Left hindlimb (tissue), 1 donor: ENCODE data around the gene RAB3D.
"Not testable (repeated sequence)": the region's sequence is repeated elsewhere in the genome, so short reads cannot be mapped to it uniquely, and the experiment has no call there.

Source experiments
- DNase-seq: peaks from one replicate; pipeline ENCODE4 v3.0.0-alpha.2; 2018

RAB3D gene

DNA sequence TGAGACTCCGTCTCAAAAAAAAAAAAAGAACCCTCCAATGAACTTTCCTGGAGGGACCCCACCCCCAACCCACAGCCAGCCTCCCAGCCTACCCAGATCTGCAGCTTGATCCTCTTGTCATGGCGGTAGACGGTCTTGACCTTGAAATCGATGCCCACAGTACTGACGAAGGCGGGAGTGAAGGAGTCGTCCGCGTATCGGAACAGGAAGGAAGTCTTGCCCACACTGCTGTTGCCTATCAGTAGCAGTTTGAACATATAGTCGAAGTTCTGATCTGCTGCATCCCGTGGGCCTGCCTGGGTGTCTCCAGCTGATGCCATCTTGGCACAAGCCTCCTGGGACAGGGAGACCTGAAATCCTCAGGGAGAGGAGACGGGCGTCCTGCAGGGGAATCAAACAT, 2.4 kb downstream of the RAB3D start:
- DNase-seq, result no peak

DNA sequence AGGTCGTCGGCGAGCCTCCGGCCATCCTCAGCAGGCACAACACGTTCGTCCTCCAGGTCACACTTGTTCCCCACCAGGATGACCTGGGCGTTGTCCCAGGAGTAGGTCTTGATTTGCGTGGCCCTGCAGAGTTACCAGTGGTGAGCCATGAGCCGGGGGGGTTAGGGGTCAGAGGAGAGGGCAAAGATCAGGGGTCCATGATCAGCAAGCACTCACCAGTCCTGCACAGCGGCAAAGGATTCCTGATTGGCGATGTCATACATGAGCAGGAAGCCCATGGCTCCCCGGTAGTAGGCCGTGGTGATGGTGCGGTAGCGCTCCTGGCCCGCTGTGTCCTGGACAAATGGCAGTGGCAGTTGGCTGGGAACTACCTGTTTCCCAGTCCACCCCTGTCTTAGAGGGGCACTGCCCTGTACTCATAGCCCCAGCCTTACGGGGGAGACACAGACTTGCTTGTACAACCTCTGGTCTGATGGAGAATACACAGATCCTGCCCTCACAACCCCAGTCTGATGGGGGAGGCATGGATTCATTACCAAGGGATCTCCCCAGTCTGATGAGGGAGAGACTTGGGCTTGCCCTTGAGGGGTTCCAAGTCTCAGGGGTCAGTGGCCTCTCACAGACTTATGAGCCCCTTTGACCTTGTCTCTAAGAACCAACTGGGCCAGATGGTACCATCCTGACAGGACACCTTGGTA, 3.9 kb downstream of the RAB3D start:
- no peak for DNase-seq

DNA sequence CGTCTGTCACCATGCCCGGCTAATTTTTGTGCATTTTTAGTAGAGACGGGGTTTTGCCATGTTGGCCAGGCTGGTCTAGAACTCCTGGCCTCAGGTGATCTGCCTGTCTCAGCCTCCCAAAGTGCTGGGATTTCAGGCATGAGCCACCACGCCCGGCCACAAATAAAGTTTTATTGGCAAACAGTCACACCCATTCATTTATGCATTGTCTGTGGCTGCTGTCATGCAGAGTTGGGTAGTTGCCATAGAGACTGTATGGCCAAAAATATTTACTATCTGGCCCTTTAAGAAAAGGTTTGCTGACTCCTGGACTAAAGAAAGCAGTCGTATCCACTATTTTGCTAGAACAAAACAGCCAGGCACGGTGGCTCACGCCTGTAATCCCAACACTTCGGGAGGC, 5.6 kb downstream of the RAB3D start:
- not testable (repeated sequence) for DNase-seq

DNA sequence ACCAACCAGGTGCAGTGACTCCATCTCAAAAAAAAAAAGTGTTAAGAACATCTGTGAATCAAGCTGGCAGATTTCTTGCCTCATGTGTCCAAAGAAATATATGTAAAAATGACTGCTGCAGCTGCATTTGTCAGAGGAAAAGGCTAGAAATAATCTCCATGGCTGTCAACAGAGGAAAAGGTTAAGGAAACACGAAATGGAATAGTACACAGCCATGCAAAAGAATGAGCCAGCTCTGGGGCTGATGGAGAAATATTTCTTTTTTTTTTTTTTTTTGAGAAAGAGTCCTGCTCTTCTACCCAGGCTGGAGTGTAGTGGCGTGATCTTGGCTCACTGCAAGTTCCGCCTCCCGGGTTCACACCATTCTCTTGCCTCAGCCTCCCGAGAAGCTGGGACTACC, 6.6 kb downstream of the RAB3D start:
- DNase-seq, result no peak

DNA sequence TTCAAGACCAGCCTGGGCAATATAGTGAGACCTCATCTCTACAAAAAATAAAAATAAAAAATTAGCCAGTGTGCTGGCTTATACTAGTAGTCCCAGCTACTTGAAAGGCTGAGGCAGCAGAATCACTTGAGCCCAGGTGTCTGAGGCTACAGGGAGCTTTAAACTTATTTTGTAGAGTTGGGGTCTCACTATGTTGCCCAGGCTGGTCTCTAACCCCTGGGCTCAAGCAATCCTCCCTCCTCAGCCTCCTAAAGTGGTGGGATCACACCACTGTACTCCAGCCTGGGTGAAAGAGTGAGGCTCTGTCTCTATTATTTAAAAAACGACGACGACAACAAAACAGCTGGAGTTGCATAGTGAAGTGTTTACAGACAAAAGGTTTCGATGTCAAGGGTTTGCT, 8.0 kb downstream of the RAB3D start:
- no peak for DNase-seq

DNA sequence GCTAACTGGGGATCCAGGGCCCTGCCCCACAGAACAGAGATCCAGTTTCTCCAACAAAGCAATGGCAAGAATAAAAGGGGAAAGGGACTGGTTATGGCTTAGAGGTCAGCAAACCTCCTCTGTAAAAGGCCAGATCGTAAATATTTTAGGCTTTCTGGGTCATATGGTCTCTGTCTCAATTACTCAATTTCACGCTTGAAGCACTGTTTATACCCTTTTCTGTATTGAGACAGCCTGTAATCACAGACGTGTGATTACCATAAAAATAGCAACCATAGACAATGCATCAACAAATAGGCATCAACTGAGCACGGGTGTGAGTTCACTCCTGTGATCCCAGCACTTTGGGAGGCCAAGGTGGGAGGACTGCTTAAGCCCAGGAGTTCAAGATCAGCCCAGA, 9.3 kb downstream of the RAB3D start:
- no peak for DNase-seq

DNA sequence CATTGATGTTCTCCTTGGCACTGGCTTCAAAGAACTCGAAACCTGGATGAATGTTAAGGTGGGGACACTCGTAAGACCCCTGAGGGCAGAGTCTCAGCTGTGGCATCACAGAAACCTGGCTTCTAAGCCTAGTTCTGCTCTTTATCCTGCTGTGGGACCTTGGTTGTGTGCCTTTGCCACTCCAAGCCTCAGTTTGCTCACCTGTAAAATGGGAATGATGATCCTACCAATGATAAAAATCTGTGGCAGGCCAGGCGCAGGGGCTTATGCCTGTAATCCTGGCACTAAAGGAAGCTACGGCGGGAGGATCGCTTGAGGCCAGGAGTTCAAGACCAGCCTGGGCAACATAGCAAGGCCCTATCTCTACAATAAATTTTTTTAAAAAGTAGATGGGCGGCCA, 13.9 kb downstream of the RAB3D start:
- DNase-seq, result no peak

DNA sequence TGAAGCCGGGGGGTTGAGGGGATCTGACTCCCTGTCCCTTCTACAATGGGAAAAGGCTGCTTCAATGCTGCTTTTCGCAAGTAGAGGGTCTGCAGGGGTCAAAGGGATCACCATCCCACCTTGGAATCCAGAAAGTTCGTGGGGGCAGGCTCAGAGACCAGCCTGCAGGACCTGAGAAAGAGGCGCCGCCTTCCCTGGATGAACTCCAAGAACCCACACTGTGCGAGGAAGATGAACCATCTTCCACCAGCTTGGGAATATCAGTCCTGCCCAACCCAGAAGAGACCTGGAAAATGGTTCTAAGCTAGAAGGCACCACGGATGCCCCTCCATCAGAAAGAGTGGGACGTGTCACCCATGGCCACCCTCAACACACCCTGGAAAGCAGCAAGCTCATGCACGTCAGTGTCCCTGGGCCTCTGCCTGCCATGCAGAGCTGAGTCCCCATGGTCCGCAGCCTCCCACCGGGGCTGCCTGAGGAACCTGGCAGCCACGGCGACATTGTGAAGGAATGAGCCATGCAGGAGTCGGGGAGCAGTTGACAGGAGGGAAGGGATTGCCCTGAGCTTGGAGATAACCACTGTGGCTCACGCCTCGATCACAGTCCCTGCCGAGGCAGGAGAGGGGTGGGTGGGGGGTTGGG, 14.6 kb downstream of the RAB3D start:
- no peak for DNase-seq

DNA sequence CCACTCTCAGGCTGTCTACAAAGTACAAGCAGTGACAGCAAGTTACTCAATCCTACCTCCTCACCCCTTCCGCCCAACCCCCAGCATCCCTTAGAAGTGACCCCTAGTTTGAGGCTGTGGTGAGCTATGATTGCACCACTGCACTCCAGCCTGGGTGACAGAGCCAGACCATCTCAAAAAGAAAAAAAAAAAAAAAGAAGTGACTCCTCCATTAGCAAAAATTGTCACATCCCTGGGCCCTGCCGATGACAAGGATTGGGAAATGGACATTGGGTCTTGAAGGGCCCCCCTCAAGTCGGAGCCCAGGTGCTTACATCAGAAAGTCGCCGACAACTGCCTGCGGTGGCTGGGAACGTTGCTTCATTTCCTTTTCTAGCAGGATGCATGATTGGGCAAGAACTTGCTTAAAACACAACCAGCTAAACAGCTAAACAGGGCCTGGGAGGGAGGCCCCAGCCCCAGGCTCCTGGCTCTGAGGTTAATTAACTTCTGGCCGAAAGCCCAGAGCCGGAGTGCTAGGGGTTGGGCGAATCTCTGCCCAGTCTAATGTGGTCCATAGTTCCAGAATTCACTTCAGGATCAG, 15.3 kb downstream of the RAB3D start:
- DNase-seq, result peak; percentile 80

DNA sequence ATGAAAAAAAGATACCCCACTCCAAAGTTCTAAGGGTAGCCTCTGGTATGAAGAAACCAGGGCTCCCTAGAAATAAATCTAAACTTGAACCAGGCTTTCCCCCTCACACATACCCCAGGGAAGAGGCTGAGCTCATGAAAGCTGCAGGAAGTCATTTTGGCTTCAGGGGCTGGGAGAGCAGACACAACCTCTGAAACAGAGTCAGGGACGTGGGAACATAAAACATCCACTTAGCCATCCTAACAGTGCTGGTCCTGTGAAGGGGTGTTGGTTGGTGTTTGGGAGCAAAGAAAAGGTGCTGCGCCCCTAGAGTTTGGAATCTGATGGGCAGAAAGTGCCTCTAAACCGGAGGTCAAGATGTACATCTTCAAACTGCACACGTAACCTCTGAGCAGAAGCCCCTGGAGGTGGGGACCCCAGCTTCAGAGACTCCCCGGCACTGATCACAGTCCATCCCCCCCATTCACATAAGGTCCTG, 15.8 kb downstream of the RAB3D start:
- DNase-seq, result no peak

DNA sequence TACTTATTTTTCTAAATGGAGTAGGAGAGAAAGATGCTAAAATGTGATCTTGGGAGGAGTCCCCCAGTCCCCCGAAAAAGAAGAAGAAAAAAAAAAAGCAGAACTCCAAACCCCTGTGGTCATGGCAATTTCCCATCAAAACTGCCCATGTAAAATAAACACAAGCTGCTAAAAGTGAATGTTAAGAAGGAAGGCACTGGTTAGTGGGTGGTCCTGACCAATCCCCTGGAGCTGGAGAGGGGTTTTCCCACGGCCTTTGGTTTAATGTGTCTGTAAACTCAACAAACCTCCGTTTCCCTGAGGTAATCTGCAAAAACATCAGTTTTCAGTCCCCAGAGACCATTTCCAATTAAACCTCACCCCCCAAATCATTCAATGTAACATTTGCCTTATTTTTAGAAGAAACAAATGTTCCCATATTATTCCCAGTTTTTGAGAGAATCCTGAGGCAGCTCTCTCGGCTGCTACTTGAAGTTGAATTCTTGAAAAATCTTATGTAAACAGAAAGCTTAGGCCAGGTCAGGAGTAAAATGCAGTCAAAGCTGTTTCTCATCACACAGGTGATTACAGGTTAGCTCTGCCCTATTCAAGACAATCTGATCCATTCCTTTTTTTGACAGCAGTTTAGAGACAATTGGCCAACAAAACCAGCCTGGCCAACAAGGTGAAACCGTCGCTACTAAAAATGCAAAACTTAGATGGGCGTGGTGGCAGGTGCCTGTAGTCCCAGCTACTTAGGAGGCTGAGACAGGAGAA, 17.0 kb downstream of the RAB3D start:
- DNase-seq, result no peak

DNA sequence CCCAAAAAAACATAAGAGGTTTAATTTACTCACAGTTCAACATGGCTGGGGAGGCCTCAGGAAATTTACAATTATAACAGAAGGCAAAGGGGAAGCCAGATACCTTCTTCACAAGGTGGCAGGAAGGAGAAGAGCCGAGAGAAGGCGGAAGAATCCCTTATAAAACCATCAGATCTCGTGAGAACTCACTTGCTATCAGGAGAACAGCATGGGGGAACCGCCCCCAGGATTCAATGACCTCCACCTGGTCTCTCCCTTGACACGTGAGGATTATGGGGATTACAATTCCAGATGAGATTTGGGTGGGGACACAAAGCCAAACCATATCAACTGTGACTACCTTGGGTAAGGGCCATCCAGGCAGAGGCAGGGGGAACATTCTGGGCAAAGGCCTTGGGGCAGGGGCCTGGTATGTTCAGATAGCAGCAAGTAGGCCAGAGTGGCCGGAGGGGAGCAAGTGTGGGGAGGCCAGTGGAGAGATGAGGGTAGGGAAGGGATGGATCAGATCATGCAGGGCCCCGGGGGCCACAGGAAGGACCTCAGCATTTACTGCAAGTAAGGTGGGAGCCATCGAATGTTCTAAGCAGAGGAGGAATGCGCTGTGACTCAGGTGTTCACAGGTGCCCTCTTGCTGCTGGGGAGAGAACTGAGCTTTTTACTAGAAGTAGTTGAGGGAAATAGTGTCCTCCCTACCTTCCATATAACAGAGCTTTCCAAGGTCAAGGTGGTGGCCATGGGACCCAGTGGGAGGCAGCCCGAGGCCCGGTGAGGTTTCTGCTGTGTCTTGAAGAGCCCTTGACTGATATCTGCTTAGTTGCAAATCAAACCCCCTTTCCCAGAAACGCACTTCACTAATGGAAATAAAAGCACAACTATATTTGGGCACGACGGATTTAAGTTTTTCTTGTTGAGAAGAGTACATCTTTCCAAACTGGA, 18.0 kb downstream of the RAB3D start:
- no peak for DNase-seq

DNA sequence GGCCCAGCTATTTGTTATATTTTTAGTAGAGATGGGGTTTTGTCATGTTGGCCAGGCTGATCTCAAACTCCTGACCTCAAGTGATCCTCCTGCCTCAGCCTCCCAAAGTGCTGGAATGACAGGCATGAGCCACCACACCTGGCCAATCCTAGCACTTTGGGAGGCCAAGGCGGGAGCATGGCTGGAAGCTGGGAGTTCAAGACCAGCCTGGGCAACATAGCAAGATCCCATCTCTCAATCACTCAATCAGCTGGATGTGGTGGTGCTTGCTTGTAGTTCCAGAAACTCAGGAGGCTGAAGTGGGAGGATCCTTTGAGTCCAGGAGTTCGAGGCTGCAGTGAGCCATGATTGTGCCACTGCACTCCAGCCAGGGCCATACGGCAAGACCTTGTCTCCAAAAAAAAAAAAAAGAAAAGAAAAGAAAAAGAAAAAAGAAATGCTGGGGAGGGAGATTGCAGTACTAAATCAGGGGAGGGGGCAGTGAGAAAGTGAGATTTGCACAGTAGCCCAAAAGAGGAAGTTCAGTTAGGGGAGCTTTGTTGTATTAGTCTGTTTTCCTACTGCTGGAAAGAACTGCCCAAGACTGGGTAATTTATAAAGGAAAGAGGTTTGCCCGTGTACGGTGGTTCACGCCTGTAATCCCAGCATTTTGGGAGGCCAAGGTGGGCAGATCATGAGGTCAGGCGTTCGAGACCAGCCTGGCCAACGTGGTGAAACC, 19.0 kb downstream of the RAB3D start:
- not testable (repeated sequence) for DNase-seq

DNA sequence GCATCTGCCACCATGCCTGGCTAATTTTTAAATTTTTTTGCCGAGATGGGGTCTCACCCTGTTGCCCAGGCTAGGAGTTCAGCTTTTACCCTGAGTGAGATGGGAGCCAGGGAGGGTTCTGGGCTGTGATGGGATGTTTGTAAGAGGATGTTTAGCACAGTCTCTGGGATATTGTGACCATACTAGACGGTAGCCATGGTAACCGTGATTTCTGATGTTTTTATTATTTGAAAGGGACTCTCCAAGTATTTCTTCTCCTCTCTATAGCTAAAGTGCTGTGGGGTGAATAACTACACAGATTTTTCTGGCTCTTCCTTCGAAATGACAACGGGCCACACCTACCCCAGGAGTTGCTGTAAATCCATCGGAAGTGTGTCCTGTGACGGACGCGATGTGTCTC, 33.1 kb downstream of the RAB3D start:
- DNase-seq, result no peak

DNA sequence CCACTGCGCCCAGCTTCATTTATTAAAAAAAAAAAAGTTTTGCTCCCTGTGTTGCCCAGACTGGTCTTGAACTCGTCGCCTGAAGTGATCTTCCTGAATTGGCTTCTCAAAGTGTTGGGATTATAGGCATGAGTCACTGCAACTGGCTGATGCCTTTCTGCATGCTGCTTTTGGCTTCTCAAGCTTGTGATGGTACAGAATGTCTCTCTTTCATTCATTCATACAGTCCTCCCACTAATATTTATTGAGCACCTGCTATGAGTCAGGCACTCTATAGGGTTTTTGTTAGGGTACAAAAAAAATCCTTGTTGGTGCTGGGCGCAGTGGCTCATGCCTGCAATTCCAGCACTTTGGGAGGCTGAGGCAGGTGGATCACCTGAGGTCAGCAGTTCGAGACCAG, 34.5 kb downstream of the RAB3D start:
- DNase-seq, result no peak

DNA sequence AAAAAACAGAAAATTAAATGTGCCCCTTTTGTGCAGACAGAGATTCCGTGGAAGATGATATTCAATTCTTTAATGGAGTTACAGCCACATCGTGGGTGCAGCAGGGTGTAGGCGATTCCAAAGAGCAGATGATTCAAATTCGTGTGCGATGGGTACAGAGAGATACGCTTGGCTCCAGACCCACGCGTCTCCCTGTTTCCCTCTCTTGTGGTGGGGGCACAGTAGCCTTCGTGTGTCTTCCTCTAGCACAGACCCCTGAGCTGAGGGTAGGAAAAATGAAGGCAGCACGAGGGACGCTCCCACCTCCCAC, 38.7 kb downstream of the RAB3D start:
- no peak for DNase-seq

DNA sequence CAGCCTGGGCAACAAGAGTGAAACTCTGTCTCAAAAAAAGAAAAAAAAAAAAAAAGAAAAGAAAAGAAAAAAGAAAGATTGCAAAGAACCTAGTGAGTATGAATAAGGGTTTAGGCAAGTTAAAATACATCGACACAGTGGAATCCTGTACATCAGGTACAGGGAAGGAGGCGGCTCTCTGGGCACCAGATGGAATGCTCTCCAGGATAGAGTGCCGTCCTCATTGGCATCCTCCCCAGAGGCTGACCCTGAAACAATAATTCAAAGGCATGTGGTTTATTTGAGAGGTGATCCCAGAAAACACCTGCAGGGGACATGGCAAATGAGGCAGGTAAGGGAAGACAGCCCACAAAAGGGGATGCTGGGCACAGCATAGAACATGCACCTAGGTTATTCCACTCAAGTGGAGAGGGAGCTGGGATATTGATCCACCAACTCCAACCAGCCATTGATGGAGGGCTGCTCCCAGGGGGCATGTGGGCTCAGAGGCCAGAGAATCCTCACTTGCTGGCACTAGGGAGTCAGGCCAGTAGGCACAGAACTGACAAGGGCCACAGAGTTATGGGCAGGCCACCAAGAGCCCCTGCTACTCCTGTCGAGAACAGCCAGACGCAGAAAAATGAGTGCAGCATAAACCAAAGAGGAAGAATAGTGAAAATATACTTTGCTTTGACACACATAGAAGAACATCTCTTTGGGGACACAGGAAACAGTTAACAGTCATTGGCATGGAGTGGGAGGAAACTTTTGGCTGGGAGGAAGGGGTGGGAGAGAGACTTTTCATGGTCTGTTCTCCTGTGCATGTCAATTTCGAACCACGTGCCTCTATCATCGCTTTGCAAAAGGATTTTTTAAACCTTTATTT, 39.3 kb downstream of the RAB3D start:
- no peak for DNase-seq

DNA sequence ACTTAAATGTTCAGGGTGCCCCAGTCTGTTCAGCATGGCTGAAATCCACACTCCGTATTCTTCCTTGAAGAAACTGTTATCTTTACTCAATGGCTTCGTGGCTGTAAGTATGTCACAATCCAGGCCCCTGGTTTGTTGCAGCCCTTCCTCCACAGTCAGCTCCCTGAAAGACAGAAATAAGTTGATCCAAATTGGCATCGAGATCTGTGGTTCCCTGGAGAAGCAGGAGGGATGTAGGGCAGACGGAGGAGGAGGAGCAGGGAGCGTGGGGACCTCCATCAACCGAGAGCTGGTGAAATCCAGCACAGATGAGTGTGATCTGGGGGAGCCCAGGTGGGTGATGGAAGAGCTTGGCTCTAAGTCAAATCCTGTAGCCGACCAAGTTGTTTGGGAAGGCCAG, 43.2 kb downstream of the RAB3D start:
- no peak for DNase-seq

DNA sequence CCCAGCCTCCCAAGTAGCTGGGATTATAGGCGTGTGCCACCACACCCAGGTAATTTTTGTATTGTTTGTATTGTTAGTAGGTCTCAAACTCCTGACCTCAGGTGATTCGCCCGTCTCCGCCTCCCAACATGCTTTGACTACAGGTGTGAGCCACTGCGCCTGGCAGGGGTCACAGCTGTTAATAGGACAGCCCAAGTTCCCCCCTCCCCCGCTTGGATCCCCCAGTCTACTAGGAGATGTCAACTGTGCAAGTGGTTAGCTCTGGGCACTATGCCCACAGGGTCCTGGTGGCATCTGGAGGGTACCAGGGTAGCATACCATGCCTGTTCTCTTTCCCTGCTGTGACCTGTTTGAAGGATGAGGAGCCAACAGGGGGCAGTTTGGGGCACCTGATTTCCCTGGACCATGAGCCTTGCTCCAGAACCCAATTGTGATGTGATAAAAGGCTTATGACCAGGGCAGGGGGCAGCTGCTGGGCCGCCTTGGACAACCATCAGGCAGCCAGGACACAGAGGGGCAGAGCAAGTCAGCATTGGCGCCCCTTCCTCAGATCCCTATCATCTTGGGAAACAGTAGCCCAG, 43.7 kb downstream of the RAB3D start, which contains the start of gene TSPAN16:
TSS of gene TSPAN16 (plus strand) at position 496 of the 581 bp plus-strand sequence. CDS start 138 bp downstream, outside the sequence.
- DNase-seq, result no peak

DNA sequence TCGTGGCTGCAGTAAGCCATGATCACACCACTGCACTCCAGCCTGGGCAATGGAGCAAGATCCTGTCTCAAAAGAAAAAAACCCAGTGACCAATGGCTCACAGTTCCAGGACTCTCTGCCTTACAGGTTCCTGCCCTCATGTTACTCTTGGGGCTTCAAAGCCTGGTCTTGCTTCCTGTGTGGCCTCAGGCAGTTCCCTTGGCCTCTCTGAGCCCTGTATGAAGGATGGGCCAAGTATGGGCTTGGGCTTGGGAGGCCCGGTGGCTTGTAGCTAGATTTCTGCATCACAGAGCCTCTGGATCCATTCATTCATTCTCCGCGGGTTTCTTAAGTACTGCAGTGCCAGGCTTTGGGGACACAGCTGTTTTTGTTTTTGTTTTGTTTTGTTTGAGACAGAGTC, 44.3 kb downstream of the RAB3D start:
- no peak for DNase-seq
